ENCODE measurements around the gene EVI2A.
A peak's percentile ranks its signal among the peaks of the same experiment; 100 is the strongest.

Gene EVI2A

GRCh38 chr17:31321966-31322365 lies 544 bp upstream of the EVI2A start:
- DNase-seq (ENCODE audit: low spot score): no peak
- TF ChIP-seq, protein P1, sequence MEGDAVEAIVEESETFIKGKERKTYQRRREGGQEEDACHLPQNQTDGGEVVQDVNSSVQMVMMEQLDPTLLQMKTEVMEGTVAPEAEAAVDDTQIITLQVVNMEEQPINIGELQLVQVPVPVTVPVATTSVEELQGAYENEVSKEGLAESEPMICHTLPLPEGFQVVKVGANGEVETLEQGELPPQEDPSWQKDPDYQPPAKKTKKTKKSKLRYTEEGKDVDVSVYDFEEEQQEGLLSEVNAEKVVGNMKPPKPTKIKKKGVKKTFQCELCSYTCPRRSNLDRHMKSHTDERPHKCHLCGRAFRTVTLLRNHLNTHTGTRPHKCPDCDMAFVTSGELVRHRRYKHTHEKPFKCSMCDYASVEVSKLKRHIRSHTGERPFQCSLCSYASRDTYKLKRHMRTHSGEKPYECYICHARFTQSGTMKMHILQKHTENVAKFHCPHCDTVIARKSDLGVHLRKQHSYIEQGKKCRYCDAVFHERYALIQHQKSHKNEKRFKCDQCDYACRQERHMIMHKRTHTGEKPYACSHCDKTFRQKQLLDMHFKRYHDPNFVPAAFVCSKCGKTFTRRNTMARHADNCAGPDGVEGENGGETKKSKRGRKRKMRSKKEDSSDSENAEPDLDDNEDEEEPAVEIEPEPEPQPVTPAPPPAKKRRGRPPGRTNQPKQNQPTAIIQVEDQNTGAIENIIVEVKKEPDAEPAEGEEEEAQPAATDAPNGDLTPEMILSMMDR (IDR thresholded peaks at IDR 0.05; ENCODE audit: extremely low read depth, missing control alignments): no peak

- DNase-seq (ENCODE audit: low spot score): no peak
- TF ChIP-seq, protein P1 (IDR thresholded peaks at IDR 0.05; ENCODE audit: extremely low read depth, missing control alignments): no peak
These were observed 631 bp downstream of the EVI2A start for GRCh38 chr17:31320791-31321190.

DNA sequence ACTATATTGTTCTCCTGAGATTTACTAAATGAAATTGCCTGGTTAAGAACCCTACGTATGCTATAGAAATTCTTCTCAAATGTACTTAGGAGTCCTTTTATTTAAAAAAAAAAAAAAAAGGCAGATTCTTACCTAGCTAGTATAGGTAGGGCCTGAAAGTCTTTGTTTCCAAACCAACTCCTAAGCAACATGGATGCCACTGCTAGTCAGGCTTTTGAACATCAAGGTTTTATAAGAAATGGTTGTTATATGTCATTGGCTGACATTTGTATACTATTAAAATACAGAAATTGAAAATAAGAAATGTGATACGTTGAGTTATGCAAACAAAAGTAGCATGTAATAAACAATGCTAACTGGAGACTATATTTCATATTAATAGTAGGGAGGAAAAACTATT lies 1.2 kb downstream of the EVI2A start:
- TF ChIP-seq, protein P1 (IDR thresholded peaks at IDR 0.05; ENCODE audit: extremely low read depth, missing control alignments): no peak
- DNase-seq (ENCODE audit: low spot score): no peak

GRCh38 chr17:31318851-31319661 lies 2.4 kb downstream of the EVI2A start:
- DNase-seq (ENCODE audit: low spot score): no peak
- TF ChIP-seq, protein P1 (IDR thresholded peaks at IDR 0.05; ENCODE audit: extremely low read depth, missing control alignments): no peak

- no peak for DNase-seq (ENCODE audit: low spot score)
- TF ChIP-seq, protein P1 (IDR thresholded peaks at IDR 0.05; ENCODE audit: extremely low read depth, missing control alignments): no peak
These were observed 3.1 kb downstream of the EVI2A start for GRCh38 chr17:31318298-31318801.

DNA sequence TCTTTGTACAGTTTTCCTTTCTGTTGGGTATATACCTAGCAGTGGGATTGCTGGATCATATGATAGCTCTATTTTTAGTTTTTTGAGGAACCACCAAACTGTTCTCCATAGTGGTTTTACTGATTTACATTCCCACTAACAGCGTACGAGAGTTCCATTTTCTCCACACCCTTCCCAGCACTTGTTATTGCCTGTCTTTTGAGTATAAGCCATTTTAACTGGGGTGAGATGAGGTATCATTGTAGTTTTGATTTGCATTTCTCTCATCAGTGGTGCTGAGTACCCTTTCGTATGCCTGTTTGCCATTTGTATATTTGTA lies 6.7 kb downstream of the EVI2A start:
- DNase-seq (ENCODE audit: low spot score): no peak
- TF ChIP-seq, protein P1 (IDR thresholded peaks at IDR 0.05; ENCODE audit: extremely low read depth, missing control alignments): no peak

DNA sequence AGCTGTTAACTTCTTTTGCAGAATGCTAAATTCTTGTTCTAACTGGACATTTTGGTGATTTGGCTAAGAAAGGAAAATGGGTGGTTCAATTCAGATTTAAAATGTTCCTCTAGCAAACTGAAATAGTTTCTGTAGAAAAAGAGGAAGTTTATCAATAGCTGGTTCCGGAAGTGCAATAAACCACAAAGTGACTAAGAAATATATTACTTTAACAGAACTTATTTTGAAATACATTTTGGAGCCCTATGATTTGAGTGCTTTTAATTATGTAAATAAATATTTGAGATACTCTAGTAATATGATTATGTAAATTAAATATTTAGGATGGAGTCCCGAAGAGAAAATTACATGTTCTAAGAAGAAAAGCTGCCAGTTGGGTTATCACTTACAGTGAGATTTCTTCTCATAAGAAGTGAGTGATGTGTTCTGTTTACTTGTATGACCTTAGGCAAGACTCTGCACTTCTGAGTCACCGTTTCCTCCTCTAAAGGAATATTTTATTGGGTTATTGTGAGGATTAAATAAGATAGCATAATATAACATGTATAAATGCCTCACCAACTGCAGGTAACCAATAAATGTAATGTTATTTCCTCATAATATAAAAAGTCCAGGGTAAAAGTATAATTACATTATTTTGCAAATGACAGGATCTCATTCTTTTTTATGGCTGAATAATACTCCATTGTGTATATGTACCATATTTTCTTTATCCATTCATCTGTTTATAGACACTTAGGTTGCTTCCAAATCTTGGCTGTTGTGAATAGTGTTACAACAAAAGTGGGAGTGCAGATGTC lies 7.2 kb downstream of the EVI2A start, which contains the start of gene EVI2B:
Gene EVI2B, minus strand, starts transcription at position 73 of the 800 bp plus-strand sequence. CDS start 8,445 bp downstream, outside the sequence.
- TF ChIP-seq, protein P1 (IDR thresholded peaks at IDR 0.05; ENCODE audit: extremely low read depth, missing control alignments): no peak
- peak; percentile 27 for DNase-seq (ENCODE audit: low spot score)
